HG03354 (cell line): ENCODE data around the gene SCYL1.
A peak's percentile ranks its signal among the peaks of the same experiment; 100 is the strongest.
"Not testable (repeated sequence)": the region's sequence is repeated elsewhere in the genome, so short reads cannot be mapped to it uniquely, and the experiment has no call there.

Source experiments
- ATAC-seq: cut with Tn5 transposase; IDR thresholded peaks from one replicate; pipeline ENCODE4 v1.9.1; 2021; ENCODE audit warnings: mild to moderate bottlenecking; ENCODE audit not compliant: unreplicated experiment, poor library complexity, severe bottlenecking

The SCYL1 gene

DNA sequence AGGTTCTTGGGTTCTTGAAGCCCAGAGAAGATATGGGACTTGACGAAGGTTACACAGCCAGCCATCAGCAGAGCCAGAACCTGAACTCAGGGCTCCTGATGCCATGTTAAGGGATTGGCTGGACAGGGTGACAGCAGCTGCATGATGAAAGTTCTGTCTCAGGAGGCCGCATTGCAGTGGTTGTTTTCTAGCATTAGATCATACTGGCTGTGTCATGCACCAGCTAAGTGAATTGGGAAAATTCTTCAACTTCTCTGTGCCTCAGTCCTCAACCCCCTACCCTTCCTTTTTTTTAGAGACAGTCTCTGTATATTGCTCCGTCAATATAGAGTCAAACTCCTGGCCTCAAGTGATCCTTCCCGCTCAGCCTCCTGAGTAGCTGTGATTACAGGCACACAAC is 38.7 kb downstream of the SCYL1 start:
- ATAC-seq: no peak

DNA sequence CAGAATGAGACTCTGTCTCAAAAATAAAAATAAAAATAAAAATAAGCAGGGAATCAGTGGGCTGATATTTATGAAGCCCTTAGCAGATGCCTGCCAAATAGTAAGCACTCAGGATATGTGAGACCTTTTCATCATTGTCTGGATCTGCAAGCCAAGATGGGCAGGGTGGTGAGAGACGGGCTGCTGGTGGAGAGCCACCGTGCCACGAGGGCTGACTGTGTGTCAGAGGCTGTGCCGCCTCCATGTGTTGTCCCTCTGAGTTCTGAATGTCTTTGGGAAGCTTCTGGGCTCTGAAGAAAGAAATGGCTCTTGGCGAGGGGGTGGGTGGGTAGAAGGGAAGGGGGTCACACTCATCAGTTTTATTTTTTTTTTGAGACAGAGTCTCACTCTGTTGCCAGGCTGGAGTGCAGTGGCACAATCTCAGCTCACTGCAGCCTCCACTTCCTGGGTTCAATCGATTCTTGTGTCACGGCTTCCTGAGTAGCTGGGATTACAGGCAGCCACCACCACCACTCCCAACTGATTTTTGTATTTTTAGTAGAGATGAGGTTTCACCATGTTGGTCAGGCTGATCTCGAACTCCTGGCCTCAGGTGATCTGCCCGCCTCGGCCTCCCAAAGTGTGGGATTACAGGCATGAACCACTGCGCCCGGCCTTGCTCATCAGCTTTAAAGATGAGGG is 40.1 kb downstream of the SCYL1 start:
- ATAC-seq: not testable (repeated sequence)

DNA sequence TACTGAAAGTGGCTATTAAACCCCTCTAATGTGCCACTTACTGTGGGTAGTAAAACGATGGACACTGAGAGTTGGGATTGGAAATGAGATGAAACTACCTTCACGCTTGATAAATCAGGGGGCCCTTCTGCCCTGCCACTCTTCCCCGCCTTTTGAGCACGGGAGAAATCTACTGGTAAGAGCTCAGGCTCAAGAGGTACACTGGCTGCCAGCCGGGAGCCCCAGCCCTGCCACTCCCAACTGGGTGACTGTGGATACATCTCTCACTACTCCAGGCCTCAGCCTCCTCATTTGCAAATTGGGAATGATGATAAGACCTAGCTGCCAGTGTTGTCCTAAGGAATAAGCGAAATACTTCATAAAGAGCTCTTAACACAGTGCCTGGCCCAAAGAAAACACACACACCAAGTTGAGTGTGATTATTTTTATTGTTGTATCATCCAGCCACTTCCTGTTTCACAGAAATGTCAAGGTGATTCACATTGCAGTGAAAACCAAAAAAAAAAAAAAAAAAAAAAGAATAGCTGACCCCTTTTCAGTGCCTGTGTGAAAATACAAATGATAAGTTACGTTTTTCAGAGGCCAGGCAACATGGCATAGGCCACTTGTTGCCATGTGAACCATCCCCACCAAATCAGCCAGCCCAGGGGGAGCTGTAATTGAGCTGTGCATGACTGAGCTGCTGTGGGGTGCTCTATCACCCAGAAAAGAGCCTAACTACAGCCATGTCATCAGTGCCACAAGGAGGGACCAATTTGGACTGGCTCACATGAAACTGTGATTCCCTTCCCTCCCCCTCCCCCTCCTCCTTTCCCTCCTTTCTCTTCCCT is 41.0 kb downstream of the SCYL1 start:
- ATAC-seq: no peak

DNA sequence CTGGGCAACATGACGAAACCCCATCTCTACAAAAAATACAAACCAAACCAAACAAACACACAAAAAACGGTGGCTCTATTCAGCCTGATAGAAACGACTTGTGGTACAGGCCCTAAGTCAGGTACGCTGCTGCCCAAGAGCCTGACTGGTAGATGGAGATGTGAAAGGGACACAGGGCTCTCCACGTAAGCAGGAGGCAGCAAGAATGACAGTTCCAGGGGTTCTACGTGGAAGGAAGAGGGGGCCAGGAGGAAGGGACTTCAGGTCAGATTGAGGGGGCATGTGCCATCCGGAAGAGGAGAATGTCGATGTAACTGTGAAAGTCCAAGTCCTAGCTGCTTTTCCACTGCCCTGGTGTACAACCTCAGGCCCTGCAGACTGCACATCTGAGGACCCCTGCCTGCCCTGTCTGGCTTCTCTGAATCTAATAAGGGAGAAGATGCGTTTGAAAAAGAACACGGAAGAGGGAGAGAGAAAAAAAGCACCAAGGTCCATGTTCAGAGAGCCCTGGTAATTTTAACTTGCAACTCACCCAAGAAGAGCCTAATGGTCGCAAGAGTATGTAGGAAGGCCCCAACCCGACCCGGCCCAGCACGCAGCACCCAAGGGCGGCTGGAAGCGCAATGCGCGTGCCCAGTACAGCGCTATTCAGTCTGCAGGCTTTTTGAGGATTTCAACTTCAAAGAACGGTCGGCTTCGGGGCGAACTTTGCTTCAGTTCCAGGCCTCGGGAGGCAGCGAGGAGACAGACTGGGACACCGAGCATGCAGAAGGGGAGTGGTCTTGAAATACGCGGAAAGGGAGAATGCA is 44.5 kb downstream of the SCYL1 start:
- peak; percentile 9 for ATAC-seq

DNA sequence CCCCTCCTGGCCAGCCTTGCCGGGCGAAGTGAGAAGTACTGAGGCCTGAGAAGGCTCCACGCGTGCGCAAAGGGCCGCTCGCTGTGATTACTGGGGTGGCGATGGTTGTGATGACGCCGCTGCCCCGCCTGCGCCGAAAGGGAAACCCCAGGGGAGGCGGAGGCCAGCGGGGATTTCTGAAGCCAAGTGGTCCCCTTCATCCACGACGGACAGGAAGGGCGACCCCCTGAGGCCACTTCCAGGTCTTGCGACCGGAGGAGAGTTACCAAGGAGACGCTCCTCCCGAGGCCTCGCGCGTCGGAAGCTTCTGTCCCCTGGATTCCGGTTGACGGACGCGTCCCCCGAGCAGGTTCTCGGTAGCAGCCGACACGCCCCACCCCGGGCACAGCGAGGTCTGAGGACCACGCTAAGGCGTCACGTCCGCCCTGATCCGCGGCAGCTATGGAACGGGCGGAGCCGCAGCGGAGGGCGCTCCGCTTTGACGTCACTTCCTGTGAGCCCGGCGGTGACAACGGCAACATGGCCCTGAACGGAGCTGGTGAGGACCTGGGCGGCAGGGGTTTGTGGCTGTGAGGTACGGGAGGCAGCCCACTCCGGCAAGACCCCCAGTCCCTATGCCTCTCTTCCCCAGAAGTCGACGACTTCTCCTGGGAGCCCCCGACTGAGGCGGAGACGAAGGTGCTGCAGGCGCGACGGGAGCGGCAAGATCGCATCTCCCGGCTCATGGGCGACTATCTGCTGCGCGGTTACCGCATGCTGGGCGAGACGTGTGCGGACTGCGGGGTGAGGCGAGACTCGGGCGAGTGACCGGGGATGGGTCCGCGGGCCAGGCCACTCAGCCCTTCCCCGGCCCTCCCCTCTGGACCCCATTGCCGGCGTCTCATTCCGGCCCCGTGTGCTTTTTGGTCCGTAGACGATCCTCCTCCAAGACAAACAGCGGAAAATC is 45.4 kb downstream of the SCYL1 start, which contains the start of gene ZNRD2:
TSS of gene ZNRD2 (plus strand) at position 505 of the 946 bp plus-strand sequence. CDS start at position 520, 15 bp downstream.
- ATAC-seq: peak; percentile 69

DNA sequence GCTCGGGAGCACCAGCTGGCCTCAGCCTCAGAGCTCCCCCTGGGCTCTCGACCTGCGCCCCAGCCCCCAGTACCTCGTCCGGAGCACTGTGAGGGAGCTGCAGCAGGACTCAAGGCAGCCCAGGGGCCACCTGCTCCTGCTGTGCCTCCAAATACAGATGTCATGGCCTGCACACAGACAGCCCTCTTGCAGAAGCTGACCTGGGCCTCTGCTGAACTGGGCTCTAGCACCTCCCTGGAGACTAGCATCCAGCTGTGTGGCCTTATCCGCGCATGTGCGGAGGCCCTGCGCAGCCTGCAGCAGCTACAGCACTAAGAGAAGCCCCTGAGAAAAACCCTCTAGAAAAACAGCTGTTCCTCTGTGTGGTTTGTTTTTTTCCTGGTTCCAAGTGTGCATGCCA is 46.5 kb downstream of the SCYL1 start:
- no peak for ATAC-seq

DNA sequence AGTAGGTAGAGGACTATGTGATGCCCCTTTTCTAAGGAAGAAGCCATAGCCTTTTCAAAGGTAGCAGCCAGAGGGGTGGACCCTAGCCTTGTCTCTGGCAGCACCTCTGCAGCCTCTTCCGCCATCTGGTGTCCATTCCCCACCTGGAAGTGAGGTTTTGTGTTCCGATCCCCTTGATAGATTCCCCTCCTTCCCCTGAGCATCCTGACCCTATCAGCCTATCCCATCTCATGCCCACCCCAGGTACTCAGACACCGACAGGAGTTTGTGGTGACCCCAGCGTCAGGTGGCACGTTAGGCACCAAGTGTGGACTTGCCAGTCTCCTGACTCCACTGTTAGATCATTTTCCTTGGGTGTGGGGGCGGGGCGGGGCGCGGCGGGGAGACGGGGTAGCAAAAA is 47.1 kb downstream of the SCYL1 start:
- ATAC-seq: no peak

DNA sequence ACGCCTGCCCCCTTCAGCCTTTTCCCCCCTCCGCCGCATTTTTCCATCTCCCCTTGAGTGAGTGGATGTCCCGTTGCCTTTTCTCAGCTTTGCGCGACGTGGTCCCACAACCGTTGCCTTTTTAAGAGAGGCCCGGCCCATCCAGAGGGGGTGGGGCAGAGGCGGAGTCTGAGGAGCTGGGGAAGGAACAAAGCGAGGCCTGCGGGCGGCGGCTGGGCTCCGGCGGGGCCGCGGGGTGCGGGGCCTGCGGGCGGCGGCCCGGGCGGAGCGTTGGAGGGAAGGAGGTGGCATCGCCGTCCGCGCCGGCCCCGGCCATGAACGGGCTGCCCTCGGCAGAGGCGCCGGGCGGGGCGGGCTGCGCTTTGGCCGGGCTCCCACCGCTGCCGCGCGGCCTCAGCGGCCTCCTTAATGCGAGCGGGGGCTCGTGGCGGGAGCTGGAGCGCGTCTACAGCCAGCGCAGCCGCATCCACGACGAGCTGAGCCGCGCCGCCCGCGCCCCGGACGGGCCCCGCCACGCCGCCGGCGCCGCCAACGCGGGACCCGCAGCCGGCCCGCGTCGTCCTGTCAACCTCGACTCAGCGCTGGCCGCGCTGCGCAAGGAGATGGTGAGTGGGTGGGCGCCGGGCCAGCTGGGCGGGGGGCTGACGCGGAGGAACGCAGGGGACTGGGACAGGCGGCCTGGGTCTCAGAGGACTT is 47.6 kb downstream of the SCYL1 start, which contains the start of gene FAM89B:
TSS of gene FAM89B (plus strand) at position 183 of the 696 bp plus-strand sequence. CDS start at position 315, 132 bp downstream.
- no peak for ATAC-seq

DNA sequence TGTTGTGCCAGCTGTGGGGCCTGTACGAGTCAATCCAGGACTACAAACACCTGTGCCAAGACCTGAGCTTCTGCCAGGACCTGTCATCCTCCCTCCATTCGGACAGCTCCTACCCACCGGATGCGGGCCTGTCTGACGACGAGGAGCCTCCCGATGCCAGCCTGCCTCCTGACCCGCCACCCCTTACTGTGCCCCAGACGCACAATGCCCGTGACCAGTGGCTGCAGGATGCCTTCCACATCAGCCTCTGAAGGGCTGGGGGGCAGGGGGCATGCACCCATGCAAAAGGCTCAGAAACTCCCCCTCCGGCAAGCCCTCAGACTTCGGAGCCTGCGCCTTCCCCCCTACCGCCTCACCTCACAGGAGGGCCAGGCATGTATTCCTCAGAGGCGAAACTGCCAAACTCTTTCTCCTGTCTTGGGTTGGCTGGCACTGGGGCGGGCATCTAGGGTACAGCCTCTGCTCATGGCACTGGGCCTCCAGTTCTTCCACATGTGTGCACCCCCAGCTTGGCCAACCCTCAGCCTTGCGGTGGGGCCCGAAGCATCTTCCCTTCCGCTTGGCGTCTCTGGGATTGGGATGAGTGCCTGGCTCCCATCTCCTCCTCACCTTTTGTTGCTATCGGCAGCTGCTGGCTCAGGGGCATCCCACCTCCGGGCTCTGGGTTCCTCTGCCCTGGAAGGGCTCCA is 48.7 kb downstream of the SCYL1 start:
- no peak for ATAC-seq

DNA sequence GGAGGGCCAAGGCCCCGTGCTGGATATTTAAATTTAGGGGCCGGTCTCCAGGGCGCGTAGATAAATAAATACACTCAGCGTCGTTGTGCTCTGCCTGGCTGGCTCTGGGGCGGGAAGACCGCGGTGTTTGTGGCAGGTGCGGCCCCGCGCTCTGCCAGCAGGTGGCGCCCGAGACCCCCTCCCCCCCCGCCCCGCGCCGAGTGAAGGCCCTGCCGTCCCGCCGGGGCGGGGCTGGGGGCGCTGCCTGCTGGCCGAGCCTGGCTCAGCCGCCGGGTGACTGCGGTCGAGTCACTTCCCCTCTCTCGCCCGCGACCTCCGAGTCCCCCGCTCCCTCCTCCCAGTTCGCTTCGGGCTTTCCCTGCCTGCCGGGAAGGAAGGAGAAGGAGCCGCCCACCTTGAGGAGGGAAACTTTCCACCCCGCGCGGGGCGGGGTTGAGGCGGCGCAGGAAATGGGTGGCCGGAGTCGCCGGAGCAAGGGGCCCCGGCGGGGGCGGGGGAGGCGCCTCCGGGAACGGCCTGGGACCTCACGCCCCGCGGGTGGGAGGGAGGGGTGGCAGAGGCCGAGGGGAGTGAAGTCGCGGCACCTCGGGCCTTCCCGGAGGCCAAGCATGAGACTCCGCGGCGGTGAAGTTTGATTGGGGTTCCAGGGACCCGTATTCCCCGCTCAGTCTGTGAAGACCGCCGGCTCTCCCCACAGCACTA is 49.4 kb downstream of the SCYL1 start:
- ATAC-seq: peak; percentile 34

DNA sequence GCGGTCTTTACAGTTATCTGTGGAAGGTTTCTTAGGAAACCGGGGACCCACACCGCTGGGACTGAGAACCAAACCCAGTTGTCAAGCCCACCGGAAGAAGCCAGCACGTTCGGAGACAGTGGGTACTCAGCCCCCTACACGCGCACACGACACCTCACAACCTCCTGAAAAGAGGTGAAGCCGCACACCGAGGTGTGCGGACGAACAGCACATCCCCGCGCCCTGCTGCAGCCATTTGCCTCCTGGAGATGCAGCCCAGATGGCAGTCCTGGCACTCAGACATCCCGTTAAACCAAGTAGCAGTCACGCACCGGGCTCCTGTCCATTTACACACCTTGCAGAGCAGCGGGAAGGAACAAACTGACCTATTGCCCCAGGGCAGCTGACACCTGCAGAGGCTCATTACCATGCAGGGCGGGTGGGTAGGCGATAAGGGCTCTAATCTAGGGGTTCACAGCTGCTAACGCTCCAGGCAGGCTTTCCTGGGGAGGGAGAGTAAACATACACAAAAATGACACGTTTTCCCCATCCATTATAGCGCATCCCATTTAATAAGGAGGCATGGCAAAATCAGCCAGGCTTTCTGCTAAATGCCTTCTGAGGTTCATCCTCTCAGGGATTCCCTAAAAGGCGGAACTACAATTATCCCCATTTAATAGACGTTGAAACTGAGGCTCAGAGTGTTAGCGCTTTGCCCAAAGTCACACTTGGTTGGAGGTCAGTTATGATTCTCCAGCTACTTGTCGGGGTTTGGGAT is 50.1 kb downstream of the SCYL1 start:
- ATAC-seq: no peak

DNA sequence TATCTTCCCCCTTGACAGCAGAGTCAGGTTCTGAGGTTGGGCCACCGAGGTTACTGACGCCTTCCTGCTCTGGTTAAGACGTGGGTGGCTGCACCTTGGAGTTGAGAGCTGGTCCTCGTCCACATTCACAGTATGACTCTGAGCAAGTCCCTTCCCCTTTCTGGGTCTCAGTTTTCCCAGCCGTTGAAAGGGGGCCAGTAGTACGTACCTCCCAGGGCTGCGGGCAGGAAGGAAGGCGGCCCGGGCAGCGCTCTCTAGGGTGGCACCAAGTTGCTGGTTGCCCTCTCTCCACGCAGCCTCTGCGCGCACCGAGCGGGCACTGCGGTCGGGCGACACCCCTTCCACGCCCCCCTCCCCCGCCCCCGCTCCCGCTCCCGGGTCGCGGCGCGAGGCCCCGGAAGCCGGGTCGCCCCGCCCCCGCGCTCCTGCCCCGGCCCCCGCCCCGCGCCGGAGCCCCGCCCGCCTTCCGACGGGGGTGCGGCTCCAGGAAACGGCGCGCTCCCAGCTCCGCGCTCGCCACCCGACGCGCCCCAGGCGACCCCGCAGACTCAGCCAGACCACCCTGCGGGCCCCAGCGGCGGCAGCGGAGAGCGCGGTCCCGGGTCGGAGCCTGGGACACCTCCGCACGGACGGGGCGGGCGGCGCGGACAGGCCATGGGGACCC is 50.8 kb downstream of the SCYL1 start, which contains the start of gene EHBP1L1:
TSS of gene EHBP1L1 (plus strand) at position 486 of the 664 bp plus-strand sequence. CDS start 250 bp downstream, outside the sequence.
- no peak for ATAC-seq

DNA sequence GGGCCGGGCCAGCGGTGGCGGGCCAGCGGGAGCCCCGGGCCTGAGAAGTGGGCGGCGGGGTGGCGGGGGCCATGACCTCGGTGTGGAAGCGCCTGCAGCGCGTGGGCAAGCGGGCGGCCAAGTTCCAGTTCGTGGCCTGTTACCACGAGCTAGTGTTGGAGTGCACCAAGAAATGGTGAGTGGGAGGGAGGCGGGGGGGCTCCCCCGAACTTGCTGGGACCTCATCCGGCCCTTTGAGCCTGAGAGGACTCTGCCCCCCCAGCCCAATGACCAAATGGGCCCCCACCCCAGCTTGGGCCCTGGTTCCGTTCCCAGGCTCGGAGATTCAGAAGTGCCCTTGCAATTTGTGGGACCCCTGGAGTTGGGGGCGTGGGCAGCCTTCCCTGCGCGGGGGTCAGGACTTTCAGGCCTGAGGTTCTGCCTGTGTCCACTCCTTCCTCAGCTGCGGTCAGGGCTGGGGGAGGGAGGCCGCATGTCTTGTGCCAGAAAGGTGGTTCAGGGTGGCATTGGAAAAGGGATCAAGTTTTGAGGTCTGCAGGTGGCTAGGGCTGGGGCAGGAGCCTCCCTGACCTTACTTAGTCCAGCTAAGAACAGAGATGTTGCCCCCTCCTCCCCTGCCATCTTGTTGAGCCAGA is 51.5 kb downstream of the SCYL1 start:
- no peak for ATAC-seq

DNA sequence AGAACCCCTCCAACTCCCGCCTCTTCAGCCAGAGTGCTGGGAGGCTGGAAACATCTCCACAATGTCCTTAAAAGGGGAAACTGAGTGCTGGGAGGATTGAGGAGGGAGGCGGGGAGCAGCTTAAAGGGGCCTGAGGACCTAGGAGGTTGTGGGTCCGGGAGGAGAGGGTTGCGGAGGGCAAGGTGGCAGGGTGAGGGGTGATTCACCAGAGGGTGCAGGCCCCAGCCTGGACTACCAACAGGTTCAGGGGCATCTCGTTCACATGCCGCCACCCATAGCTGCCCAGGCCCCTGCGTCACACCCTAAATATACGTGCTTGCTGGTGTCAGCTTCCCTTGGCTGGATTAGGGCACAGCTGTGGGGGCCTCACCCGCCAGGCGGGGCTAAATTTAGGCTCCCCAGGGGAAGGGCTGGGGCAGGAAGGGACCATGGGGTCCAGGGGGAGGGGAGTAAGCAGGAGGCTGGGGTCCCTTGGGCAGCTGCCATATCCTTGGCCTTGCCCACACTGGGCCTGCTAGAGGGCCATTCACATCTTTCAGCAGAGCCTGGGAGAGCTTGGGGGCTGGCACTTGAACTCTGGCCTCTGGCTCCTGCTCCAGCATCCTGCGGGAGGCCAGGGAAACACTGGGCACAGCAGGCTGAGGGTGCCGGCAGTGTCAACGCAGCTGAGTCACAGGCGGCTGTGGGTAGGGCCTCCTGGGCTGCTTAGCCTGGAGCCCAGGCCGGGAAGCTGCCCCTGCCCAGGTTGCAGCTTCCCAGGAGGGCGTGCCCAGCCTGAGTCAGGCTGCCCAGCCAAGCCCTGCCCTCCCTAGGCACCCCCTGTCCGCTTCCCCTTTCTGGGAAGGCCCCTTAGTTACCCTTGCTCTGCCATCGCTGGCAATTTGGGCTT is 52.2 kb downstream of the SCYL1 start:
- ATAC-seq: no peak

DNA sequence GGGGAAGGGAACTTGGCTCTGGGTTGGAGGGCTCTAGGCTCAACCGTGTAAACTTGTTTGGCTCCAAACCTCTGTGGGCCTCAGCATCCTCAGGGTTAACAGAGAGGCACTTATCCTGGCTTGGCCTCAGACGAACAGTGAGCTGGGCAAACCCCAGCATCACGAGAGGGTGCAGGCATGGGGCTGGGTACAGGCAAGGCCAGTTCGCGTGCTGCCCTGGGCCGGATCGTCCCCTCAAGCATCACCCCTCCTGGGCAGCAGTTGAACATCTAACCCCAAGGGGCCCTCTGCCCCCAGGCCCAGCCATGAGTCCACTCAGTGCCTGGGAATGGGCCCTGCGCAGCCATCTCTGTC is 52.9 kb downstream of the SCYL1 start:
- ATAC-seq: no peak
